GM12891 (cell line): Measurements from ENCODE around the gene CCDC102B.

ENCODE experiments used
- PAX5 ChIP-seq: IDR thresholded peaks from 2 replicates; pipeline ENCODE4 v1.6.1; 2011; ENCODE audit warnings: low read length, moderate library complexity, mild to moderate bottlenecking; ENCODE audit not compliant: insufficient read depth, severe bottlenecking
- POLR2A ChIP-seq: IDR thresholded peaks from 2 replicates; pipeline ENCODE4 v1.6.1; 2011; ENCODE audit warnings: low read depth, low read length, control low read depth
- POLR2AphosphoS5 ChIP-seq: IDR thresholded peaks from 2 replicates; pipeline ENCODE4 v1.6.1; 2011; ENCODE audit warnings: low read depth, low read length, control low read depth
- POU2F2 ChIP-seq: IDR thresholded peaks from 2 replicates; pipeline ENCODE4 v1.6.1; 2011; ENCODE audit warnings: low read depth, mild to moderate bottlenecking, control low read depth, low read length, moderate library complexity
- SPI1 ChIP-seq: IDR thresholded peaks from 2 replicates; pipeline ENCODE4 v1.6.1; 2011; ENCODE audit warnings: low read depth, low read length, control low read depth
- TAF1 ChIP-seq: IDR thresholded peaks from 2 replicates; pipeline ENCODE4 v1.6.1; 2011; ENCODE audit warnings: low read depth, low read length, control low read depth

- TF ChIP-seq POLR2AphosphoS5, result no peak
- no peak for TF ChIP-seq POLR2A
- no peak for TF ChIP-seq TAF1
- TF ChIP-seq SPI1, result no peak
- TF ChIP-seq PAX5, result no peak
- TF ChIP-seq POU2F2, result no peak
These were observed 33.9 kb upstream of the CCDC102B start for GRCh38 chr18:68764016-68764415.
